MM.1S (cell line): ENCODE data around the gene FRYL.

Source experiments
- EZH2 ChIP-seq: fragments of 300-600 bp; sonication (generic); optimal IDR thresholded peaks from 2 replicates; pipeline ENCODE3; 2017; ENCODE audit warnings: low read depth, mild to moderate bottlenecking, antibody characterized with exemption, low read length, mixed read lengths
- EZH2phosphoT487 ChIP-seq: fragments of 300-600 bp; sonication (generic); IDR thresholded peaks from 2 replicates; pipeline ENCODE4 v1.6.1; 2018; ENCODE audit warnings: antibody characterized with exemption, low read length
- TF ChIP-seq, protein P1 (sequence below): fragments of 300-600 bp; sonication (generic); IDR thresholded peaks from 2 replicates; pipeline ENCODE4 v1.5.1; 2016; ENCODE audit warnings: antibody characterized with exemption, low read length, mixed read lengths

DNA sequence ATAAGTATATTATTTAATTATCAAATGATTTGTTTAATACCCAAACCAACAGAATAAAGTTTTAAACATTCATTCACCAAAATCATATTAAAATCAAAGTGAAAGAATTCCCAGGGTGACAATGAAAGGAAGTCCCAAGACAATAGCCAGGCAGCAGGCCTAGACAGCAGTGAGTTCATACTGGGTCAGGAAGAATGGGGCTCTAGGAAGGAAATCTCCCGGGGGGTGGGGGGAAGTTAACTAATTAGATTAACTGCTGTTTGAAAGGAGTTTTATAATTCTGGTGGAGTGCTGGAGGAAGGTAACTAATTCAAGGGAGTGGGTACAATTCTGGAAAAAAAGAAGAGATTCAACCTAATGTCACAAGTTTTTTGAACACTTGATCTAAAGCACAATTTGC is 185.9 kb downstream of the FRYL start:
- TF ChIP-seq, protein P1, sequence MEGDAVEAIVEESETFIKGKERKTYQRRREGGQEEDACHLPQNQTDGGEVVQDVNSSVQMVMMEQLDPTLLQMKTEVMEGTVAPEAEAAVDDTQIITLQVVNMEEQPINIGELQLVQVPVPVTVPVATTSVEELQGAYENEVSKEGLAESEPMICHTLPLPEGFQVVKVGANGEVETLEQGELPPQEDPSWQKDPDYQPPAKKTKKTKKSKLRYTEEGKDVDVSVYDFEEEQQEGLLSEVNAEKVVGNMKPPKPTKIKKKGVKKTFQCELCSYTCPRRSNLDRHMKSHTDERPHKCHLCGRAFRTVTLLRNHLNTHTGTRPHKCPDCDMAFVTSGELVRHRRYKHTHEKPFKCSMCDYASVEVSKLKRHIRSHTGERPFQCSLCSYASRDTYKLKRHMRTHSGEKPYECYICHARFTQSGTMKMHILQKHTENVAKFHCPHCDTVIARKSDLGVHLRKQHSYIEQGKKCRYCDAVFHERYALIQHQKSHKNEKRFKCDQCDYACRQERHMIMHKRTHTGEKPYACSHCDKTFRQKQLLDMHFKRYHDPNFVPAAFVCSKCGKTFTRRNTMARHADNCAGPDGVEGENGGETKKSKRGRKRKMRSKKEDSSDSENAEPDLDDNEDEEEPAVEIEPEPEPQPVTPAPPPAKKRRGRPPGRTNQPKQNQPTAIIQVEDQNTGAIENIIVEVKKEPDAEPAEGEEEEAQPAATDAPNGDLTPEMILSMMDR = no peak
- TF ChIP-seq EZH2 (no peak), EZH2phosphoT487 (no peak)
